A549 (cell line): Measurements from ENCODE around the gene FOXO1.

Experiments used
- CHD2 ChIP-seq: fragments of 150-350 bp; IDR thresholded peaks from 2 replicates; pipeline ENCODE4 v1.6.1; 2014; ENCODE audit warnings: low read length; ENCODE audit not compliant: partially characterized antibody
- CTCF ChIP-seq: fragments of >200 bp; sonication (Bioruptor Twin); formaldehyde crosslinking; IDR thresholded peaks from 3 replicates; pipeline ENCODE4 v1.5.1; 2016
- E2F6 ChIP-seq: IDR thresholded peaks from 2 replicates; pipeline ENCODE4 v1.6.1; 2012; ENCODE audit warnings: low read depth, borderline replicate concordance
- EHMT2 ChIP-seq: fragments of 200-600 bp; sonication (generic); IDR thresholded peaks from 2 replicates; pipeline ENCODE4 v1.6.1; 2016; ENCODE audit warnings: antibody characterized with exemption, low read depth, mild to moderate bottlenecking, moderate library complexity
- HOXB5 ChIP-seq: fragments of 250-450 bp; sonication (Bioruptor Pico); IDR thresholded peaks from 2 replicates; pipeline ENCODE4 v1.5.0; 2020; ENCODE audit warnings: mild to moderate bottlenecking, moderate library complexity
- JUN ChIP-seq, 2 experiments: fragments of >200 bp; sonication (Bioruptor Twin); formaldehyde crosslinking; IDR thresholded peaks; 2 replicates in 1 of 2; 3 replicates in 1 of 2; pipeline ENCODE4 v1.6.1; 2016 to 2017
- MAFK ChIP-seq: fragments of 450-650 bp; IDR thresholded peaks from 2 replicates; pipeline ENCODE4 v1.6.1; 2014; ENCODE audit not compliant: partially characterized antibody
- NFE2L2 ChIP-seq: fragments of 150-350 bp; conservative IDR thresholded peaks from 2 replicates; pipeline ENCODE4 v1.6.1; 2014; ENCODE audit warnings: low read length
- NR3C1 ChIP-seq: fragments of >200 bp; sonication (Bioruptor Twin); formaldehyde crosslinking; IDR thresholded peaks from 3 replicates; pipeline ENCODE4 v1.6.1; 2017
- PBX3 ChIP-seq: IDR thresholded peaks from 2 replicates; pipeline ENCODE4 v1.6.1; 2012
- POLR2A ChIP-seq: IDR thresholded peaks from 2 replicates; pipeline ENCODE4 v1.6.1; 2012; ENCODE audit warnings: mild to moderate bottlenecking, low read length
- RARB ChIP-seq: fragments of 250-450 bp; sonication (Bioruptor Pico); IDR thresholded peaks from 2 replicates; pipeline ENCODE4 v1.8.0; 2021; ENCODE audit warnings: mild to moderate bottlenecking, moderate library complexity
- REST ChIP-seq: fragments of 200-600 bp; sonication (generic); IDR thresholded peaks from 2 replicates; pipeline ENCODE4 v1.6.1; 2016; ENCODE audit warnings: antibody characterized with exemption, mild to moderate bottlenecking, moderate library complexity
- RFX5 ChIP-seq: fragments of 450-650 bp; IDR thresholded peaks from 2 replicates; pipeline ENCODE4 v1.7.1; 2014; ENCODE audit warnings: antibody characterized with exemption, mild to moderate bottlenecking, moderate library complexity

GRCh38 chr13:40626561-40626960, 39.9 kb downstream of the FOXO1 start:
- TF ChIP-seq MAFK (no peak), NFE2L2 (no peak), CTCF (no peak), POLR2A (no peak), RFX5 (no peak), REST (no peak), CHD2 (no peak), E2F6 (no peak), PBX3 (no peak), RARB (CRISPR knock-in tag) (no peak), EHMT2 (no peak), JUN (IDR thresholded peaks at IDR 0.05) (no peak), HOXB5 (CRISPR knock-in tag) (no peak), NR3C1 (no peak)
